NCI-H446 (cell line): ENCODE measurements around the gene BANF1.
"Not testable (repeated sequence)": the region's sequence is repeated elsewhere in the genome, so short reads cannot be mapped to it uniquely, and the experiment has no call there.

Experiments used
- DNase-seq, 2 experiments: peaks; one replicate each; lab custom pipeline; 2025; lab: John Stamatoyannopoulos, UW

BANF1 gene

DNA sequence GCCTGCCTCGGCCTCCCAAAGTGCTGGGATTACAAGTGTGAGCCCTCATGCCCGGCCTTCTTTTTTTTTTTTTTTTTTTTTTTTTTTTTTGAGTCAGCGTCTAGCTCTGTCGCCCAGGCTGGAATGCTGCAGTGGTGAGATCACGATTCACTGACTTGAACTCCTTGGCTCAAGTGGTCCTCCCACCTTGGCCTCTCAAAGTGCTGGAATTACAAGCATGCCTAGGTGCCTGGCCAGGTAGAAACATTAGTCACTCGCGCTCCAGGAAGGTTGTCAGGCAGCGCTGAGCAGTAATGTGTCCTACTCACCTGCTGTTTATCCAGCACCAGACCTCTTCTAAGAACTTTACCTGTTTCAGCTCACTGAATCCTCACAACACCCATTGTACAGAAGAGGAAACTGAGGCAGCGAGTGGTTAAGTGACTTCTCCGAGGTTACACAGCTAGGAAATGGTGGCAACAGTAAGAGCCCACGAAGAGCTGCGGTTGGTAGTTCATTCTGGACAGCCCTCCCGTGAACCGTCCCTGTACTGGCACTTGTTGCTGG lies 9.0 kb downstream of the BANF1 start:
- DNase-seq: no peak

DNA sequence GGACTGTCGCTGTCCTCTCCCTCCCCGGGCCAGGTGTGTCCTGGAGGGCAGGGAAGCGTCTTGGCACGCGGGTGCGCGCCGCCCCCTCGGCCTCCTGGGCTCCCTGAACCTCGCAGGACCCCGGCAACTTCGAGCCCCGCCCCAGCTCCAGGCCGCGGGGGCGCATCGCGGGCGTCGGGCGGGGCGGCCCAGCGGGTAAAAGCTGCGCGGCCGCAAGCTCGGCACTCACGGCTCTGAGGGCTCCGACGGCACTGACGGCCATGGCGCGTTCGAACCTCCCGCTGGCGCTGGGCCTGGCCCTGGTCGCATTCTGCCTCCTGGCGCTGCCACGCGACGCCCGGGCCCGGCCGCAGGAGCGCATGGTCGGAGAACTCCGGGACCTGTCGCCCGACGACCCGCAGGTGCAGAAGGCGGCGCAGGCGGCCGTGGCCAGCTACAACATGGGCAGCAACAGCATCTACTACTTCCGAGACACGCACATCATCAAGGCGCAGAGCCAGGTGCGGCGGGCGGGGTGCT lies 9.5 kb downstream of the BANF1 start, which contains the start of gene CST6:
Gene CST6 (plus strand): TSS at position 224 of the 519 bp plus-strand sequence. CDS start 37 bp downstream, at position 261.
- DNase-seq: no peak

DNA sequence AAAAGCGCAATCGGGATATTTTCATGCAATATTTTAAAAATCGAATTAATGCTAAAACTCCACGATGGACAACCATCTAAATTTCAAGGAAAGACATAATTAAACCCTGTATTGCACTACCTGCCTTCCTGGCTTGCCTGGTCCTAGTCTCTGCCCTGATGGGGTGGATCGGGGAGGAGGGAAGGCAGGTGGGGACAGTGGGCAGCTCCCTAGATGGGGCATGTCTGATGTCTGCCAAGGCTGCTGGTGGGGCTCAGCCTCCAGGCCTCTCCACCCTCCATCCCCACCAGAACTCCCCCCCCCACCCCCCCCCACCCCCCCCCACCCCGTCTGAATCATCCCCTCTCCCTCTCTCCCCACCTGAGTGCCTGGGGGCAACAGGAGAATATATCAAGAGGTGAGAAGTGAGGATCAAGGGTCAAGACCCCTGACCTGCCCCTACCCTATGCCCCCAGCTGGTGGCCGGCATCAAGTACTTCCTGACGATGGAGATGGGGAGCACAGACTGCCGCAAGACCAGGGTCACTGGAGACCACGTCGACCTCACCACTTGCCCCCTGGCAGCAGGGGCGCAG lies 10.2 kb downstream of the BANF1 start:
- no peak for DNase-seq

- DNase-seq: no peak
Measured at GRCh38 chr11:66012946-66013761, 10.9 kb downstream of the BANF1 start.

- no peak for DNase-seq
Measured at GRCh38 chr11:66013762-66014100, 11.4 kb downstream of the BANF1 start.

GRCh38 chr11:66014804-66015453 lies 12.6 kb downstream of the BANF1 start:
- DNase-seq: no peak

GRCh38 chr11:66015454-66015881 lies 13.2 kb downstream of the BANF1 start:
- peak in 1 of 2 experiments; percentile 45 for DNase-seq

GRCh38 chr11:66015936-66016792 lies 13.9 kb downstream of the BANF1 start:
- peak in 1 of 2 experiments; percentile 46 for DNase-seq

DNA sequence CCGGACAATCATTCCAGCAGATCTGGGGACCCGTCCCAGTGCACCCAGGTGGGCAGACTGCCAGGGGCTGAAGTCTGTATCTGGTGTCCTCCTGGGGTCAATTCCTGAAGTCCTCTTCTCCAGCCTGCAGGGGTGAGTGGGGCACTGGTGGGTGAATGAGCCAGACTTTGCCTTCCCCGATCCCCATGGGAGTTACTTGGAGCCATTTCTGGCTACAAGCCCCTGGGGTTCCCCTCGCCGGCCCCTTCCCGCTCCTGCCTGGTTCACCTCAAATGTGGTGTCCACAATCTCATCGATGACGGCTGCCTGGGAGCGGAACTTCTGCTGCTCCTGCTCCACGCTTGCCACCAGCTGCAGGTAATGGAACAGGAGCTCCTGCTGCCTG lies 14.5 kb downstream of the BANF1 start:
- no peak for DNase-seq

- no peak for DNase-seq
Measured at GRCh38 chr11:66017321-66017720, 15.0 kb downstream of the BANF1 start.

- no peak for DNase-seq
Measured at GRCh38 chr11:66020212-66020611, 17.9 kb downstream of the BANF1 start.

DNA sequence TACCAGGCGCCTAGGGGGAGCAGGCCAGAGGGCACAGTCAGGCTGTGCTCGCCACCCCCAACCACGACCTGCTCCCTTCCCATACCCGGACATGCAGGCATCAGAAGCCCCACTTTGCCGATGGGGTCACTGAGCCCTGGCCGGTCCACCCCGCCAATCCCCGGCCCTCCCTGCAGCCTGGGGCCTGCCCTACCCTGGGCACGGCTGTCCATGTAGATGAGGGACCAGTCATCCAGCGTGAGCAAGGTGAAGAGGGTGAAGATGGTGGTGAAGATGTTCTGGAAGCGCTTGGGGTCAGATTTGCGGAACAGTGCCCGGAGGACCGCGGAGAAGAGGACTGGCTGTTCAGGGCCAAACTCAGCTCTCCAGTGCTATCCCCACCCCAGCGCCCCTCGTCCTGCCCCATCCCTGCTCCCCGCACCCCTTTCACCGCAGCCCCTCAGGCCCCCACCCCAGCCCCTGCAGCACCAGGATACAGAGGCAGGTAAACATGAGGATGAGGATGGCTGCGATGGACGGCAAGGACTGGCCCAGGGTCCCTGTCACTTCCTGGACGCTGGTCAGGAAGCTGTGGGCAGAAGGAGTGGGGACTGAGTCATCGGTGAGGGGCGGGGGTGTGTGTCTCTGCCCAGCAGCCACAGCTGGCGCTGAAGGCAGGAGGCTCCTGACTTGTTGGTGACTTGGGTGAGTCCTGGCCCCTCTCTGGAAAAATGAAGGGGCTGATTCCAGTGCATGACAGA lies 18.5 kb downstream of the BANF1 start:
- no peak for DNase-seq

DNA sequence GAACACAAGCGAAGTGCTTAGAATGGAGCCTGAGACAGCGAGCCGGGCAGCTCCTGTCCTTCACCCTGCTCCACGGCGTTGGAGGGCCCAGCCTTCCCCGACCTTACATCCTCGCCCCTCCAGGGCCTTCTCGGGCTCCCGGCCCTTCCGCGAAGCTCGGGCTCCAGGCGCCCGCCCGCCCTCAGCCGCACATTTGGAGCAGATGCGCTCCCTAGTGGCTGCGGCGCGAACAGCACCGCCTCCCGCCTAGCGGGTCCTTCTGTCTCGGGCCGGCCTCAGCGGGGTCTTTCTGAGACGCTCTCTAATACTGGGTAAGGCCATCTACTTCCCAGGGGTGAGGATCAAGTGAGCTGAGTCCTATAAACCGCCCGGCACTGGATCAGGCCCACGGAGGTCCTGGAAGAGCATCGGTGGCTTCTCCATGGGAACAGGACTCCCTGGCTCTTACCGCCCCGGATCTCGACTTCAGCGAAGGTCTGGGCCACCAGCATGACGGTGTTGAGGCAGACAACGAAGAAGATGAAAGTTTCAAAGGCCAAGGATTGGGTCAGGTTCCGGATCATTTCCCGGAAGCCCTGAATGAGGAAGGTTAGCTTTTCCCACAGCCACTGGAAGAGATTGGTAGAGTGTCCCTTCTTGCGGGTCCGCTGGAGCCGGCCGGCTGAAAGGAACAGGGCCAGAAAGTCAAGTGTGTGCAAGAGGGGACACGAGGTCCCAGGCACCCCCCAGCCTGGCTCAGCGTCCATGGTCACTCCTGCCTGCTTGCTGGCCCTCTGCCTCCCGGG lies 20.3 kb downstream of the BANF1 start:
- peak; percentile 32 to 88 for DNase-seq

DNA sequence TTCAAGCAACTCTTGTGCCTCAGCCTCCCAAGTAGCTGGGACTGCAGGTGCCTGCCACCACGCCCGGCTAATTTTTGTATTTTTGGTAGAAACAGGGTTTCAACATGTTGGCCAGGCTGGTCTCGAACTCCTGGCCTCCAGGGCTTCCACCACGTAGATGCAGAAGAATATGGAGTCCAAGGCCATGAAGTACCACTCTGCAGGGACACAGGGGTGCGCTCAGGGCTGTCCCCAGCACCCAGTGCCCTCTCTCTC lies 20.8 kb downstream of the BANF1 start:
- DNase-seq: not testable (repeated sequence)

DNA sequence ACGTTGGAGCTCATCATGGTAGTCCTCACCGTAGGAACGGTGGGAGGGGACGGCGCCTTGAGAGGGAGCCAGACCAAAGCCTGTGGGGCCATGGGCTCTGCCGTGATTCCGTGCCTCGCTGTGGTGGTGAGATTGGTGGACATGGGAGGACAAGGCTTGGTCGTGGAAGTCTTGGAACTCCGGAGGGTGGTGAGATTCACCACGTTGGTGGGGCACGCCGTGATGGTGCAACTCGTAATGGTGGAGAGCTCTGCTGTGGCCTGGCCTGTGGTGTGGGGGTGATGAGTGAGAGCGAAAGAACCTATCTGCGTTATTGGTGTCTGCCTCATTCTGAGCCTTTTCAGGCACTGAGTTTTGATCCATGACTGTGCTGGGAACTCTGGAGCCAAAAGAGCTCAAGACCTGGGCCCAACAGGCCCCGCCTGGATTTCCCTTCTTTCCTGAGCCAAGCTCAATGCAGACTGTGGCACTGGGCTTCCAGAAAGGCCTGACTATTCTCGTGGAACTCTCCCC lies 23.8 kb downstream of the BANF1 start, which contains the start of gene CATSPER1:
Gene CATSPER1 (minus strand): TSS at position 463 of the 513 bp plus-strand sequence. CDS start 100 bp downstream, at position 363.
- no peak for DNase-seq

- no peak for DNase-seq
Measured at GRCh38 chr11:66032957-66033735, 30.8 kb downstream of the BANF1 start.

- no peak for DNase-seq
Measured at GRCh38 chr11:66035653-66036333, 33.5 kb downstream of the BANF1 start.

- no peak for DNase-seq
Measured at GRCh38 chr11:66036334-66036710, 34.0 kb downstream of the BANF1 start.

DNA sequence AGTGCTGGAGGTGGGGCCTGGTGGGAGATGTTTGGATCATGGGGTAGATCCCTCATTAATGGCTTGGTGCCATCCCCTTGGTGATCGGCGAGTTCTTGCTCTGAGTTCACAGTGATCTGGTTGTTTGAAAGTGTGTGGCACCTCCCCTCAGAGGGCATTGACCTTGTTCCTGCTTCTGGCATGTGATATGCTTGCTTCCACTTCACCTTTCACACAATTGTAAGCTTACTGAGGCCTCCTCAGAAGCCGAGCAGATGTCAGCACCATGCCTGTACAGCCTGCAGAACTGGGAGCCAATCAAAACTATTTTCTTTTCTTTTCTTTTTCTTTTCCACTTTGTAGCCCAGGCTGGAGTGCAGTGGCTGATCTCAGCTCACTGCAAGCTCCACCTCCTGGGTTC lies 35.0 kb downstream of the BANF1 start:
- DNase-seq: no peak
